Neural cell (in vitro differentiated cells): ENCODE results near the gene SUSD4. TPM values are rescaled to one million over a fixed set of nuclear protein-coding genes. Genes with fewer than 3 reads are reported as not detected.

Experiments
- H2AFZ ChIP-seq: fragments of 200-600, 300-800 bp; sonication (generic), shearing (Covaris generic); 2 replicates; pipeline ENCODE4 v1.6.0; 2014; ENCODE audit warnings: low read depth, mild to moderate bottlenecking, antibody characterized with exemption, low read length, moderate library complexity
- H3F3A ChIP-seq: fragments of 200-600 bp; shearing (Covaris generic); 2 replicates; pipeline ENCODE4 v1.6.1; 2016; ENCODE audit warnings: mild to moderate bottlenecking, moderate library complexity, mixed read lengths, antibody characterized with exemption, low read length; ENCODE audit not compliant: insufficient read depth, poor library complexity, severe bottlenecking
- H3K27ac ChIP-seq: fragments of 200-600, 300-800 bp; sonication (generic), shearing (Covaris generic); 2 replicates; pipeline ENCODE4 v1.5.1; 2014; ENCODE audit warnings: mild to moderate bottlenecking, low read length, moderate library complexity
- H3K27me3 ChIP-seq: fragments of 300-800, 200-600 bp; sonication (generic), shearing (Covaris generic); 2 replicates; pipeline ENCODE4 v1.6.0; 2014; ENCODE audit warnings: mild to moderate bottlenecking, low read depth, low read length, moderate library complexity; ENCODE audit not compliant: insufficient read depth
- H3K36me3 ChIP-seq: fragments of 300-800, 200-600 bp; sonication (generic), shearing (Covaris generic); 2 replicates; pipeline ENCODE4 v1.5.1; 2014; ENCODE audit warnings: mild to moderate bottlenecking, antibody characterized with exemption, low read length, moderate library complexity; ENCODE audit not compliant: insufficient read depth
- H3K4me2 ChIP-seq: fragments of 300-800, 200-600 bp; sonication (generic), shearing (Covaris generic); 2 replicates; pipeline ENCODE4 v1.6.0; 2014; ENCODE audit warnings: mild to moderate bottlenecking, low read length
- H3K4me3 ChIP-seq: fragments of 300-800, 200-600 bp; sonication (generic), shearing (Covaris generic); 2 replicates; pipeline ENCODE4 v1.5.1; 2014; ENCODE audit warnings: mild to moderate bottlenecking, low read length, moderate library complexity
- H3K79me2 ChIP-seq: fragments of 200-600 bp; shearing (Covaris generic); replicated peaks from 2 replicates; pipeline ENCODE4 v1.6.0; 2014; ENCODE audit warnings: mild to moderate bottlenecking, low read length, moderate library complexity; ENCODE audit not compliant: insufficient read depth
- H3K9ac ChIP-seq: fragments of 300-800, 200-600 bp; sonication (generic), shearing (Covaris generic); 2 replicates; pipeline ENCODE4 v1.6.1; 2016; ENCODE audit warnings: mild to moderate bottlenecking, low read length, mixed read lengths
- H3K9me2 ChIP-seq: fragments of 200-600 bp; shearing (Covaris generic); 2 replicates; pipeline ENCODE4 v1.6.1; 2016; ENCODE audit warnings: mild to moderate bottlenecking, low read length, mixed read lengths; ENCODE audit not compliant: insufficient read depth
- H3K9me3 ChIP-seq: fragments of 200-600, 300-800 bp; sonication (generic), shearing (Covaris generic); 2 replicates; pipeline ENCODE4 v1.6.1; 2016; ENCODE audit warnings: mild to moderate bottlenecking, mixed run types, low read length, moderate library complexity, mixed read lengths
- H4K20me1 ChIP-seq: fragments of 200-600 bp; shearing (Covaris generic); 2 replicates; pipeline ENCODE4 v1.6.1; 2016; ENCODE audit warnings: mild to moderate bottlenecking, mixed run types; ENCODE audit not compliant: insufficient read depth
- EP300 ChIP-seq: fragments of 450-650 bp; conservative IDR thresholded peaks from 2 replicates; pipeline ENCODE4 v1.6.1; 2014; ENCODE audit warnings: antibody characterized with exemption, mild to moderate bottlenecking, moderate library complexity; ENCODE audit not compliant: poor library complexity, severe bottlenecking
- EZH2 ChIP-seq: fragments of 200-600, 300-800 bp; shearing (Covaris generic), sonication (generic); IDR thresholded peaks from 2 replicates; pipeline ENCODE4 v1.6.1; 2014; ENCODE audit warnings: antibody characterized with exemption, low read length, borderline replicate concordance, mild to moderate bottlenecking; ENCODE audit not compliant: insufficient read depth, poor library complexity, severe bottlenecking
- MXI1 ChIP-seq: fragments of 450-650 bp; conservative IDR thresholded peaks from 2 replicates; pipeline ENCODE4 v1.6.1; 2014; ENCODE audit warnings: antibody characterized with exemption, mild to moderate bottlenecking; ENCODE audit not compliant: poor library complexity, severe bottlenecking
- POLR2AphosphoS5 ChIP-seq: IDR thresholded peaks from 2 replicates; pipeline ENCODE4 v1.6.1; 2012
- RAD21 ChIP-seq: fragments of 450-650 bp; conservative IDR thresholded peaks from 2 replicates; pipeline ENCODE4 v1.6.1; 2014; ENCODE audit warnings: antibody characterized with exemption, mild to moderate bottlenecking, moderate library complexity
- REST ChIP-seq: IDR thresholded peaks from 2 replicates; pipeline ENCODE4 v1.6.1; 2012; ENCODE audit warnings: borderline replicate concordance
- SMC3 ChIP-seq: fragments of 450-650 bp; conservative IDR thresholded peaks from 2 replicates; pipeline ENCODE4 v1.6.1; 2014; ENCODE audit warnings: antibody characterized with exemption, mild to moderate bottlenecking, moderate library complexity; ENCODE audit not compliant: poor library complexity
- TAF1 ChIP-seq: IDR thresholded peaks from 2 replicates; pipeline ENCODE4 v1.6.1; 2012; ENCODE audit warnings: low read depth
- polyA plus RNA-seq: library from polyadenylated mRNA; depleted of rRNA; stranded (reverse); fragments of >200 nt; gene quantifications from 2 replicates; pipeline ENCODE4 v1.2.3, GENCODE V29; 2014
- TF ChIP-seq, protein P1 (sequence below): fragments of 450-650 bp; IDR thresholded peaks from 2 replicates; pipeline ENCODE4 v1.5.1; 2014; ENCODE audit warnings: antibody characterized with exemption, mild to moderate bottlenecking, moderate library complexity; ENCODE audit not compliant: poor library complexity, severe bottlenecking

The SUSD4 gene
- polyA plus RNA-seq, 1 donor from 2014 or later, result 31.5 TPM

- TF ChIP-seq EZH2 (no peak), TAF1 (no peak), RAD21 (no peak), EP300 (no peak)
- TF ChIP-seq, protein P1, sequence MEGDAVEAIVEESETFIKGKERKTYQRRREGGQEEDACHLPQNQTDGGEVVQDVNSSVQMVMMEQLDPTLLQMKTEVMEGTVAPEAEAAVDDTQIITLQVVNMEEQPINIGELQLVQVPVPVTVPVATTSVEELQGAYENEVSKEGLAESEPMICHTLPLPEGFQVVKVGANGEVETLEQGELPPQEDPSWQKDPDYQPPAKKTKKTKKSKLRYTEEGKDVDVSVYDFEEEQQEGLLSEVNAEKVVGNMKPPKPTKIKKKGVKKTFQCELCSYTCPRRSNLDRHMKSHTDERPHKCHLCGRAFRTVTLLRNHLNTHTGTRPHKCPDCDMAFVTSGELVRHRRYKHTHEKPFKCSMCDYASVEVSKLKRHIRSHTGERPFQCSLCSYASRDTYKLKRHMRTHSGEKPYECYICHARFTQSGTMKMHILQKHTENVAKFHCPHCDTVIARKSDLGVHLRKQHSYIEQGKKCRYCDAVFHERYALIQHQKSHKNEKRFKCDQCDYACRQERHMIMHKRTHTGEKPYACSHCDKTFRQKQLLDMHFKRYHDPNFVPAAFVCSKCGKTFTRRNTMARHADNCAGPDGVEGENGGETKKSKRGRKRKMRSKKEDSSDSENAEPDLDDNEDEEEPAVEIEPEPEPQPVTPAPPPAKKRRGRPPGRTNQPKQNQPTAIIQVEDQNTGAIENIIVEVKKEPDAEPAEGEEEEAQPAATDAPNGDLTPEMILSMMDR, result no peak
- Histone ChIP-seq H3K4me3 (peak within 1 kb of the TSS; percentile 49), H3K9ac (no peak within 1 kb of the TSS), H4K20me1 (no peaks in the 10 kb centered on the region), H3F3A (no peaks in the 10 kb centered on the region), H2AFZ (no peak within 1 kb of the TSS), H3K27me3 (peaks cover 23% of the 10 kb centered on the region), H3K9me3 (no peaks in the 10 kb centered on the region), H3K9me2 (no peaks in the 10 kb centered on the region), H3K27ac (no peak within 1 kb of the TSS), H3K4me2 (no peak within 1 kb of the TSS), H3K36me3 (no peaks in the 10 kb centered on the region), H3K79me2 (no peaks in the 10 kb centered on the region)
Measured at GRCh38 chr1:223393275-223394214, 29.6 kb upstream of the SUSD4 start, which contains the start of gene CCDC185. CCDC185 (plus strand) TSS chr1:223393415; CDS start chr1:223393476, 61 bp downstream.

GRCh38 chr1:223390618-223391017 lies 26.6 kb upstream of the SUSD4 start:
- H3F3A ChIP-seq, result no peaks in the 10 kb centered on the region
- H3K36me3 ChIP-seq, result no peaks in the 10 kb centered on the region
- no peaks in the 10 kb centered on the region for H3K9me2 ChIP-seq
- H3K9me3 ChIP-seq, result no peaks in the 10 kb centered on the region
- H3K4me2 ChIP-seq, result no peak overlapping the region
- no peaks in the 10 kb centered on the region for H3K79me2 ChIP-seq
- H2AFZ ChIP-seq, result no peak overlapping the region
- H3K27ac ChIP-seq, result no peak overlapping the region
- no peaks in the 10 kb centered on the region for H4K20me1 ChIP-seq
- no peak overlapping the region for H3K4me3 ChIP-seq
- peaks cover 23% of the 10 kb centered on the region for H3K27me3 ChIP-seq
- TF ChIP-seq SMC3 (no peak), MXI1 (no peak), EZH2 (no peak), EP300 (no peak), REST (no peak), RAD21 (no peak), POLR2AphosphoS5 (no peak), TAF1 (no peak)
- TF ChIP-seq, protein P1, result no peak
- H3K9ac ChIP-seq, result no peak overlapping the region
